Stomach smooth muscle (tissue), 2 donors: ENCODE results near the gene BACE2.

Experiments
- H3K27ac ChIP-seq: one replicate; pipeline ENCODE4 v1.7.0; 2013; ENCODE audit warnings: mild to moderate bottlenecking, low read length, inconsistent platforms
- H3K27me3 ChIP-seq, 2 donors: one replicate each; pipeline ENCODE4 v1.7.0; 2013; ENCODE audit warnings: low read length in 2 of 2; ENCODE audit not compliant: insufficient read depth in 2 of 2, control insufficient read depth in 1 of 2
- H3K36me3 ChIP-seq, 2 donors: one replicate each; pipeline ENCODE4 v1.7.0; 2013; ENCODE audit warnings: low read length in 2 of 2; ENCODE audit not compliant: control insufficient read depth in 2 of 2, insufficient read depth in 2 of 2
- H3K4me1 ChIP-seq: one replicate; pipeline ENCODE4 v1.7.0; 2013; ENCODE audit warnings: low read length; ENCODE audit not compliant: control insufficient read depth, insufficient read depth
- H3K4me3 ChIP-seq, 2 donors: one replicate each; pipeline ENCODE4 v1.7.0; 2013; ENCODE audit warnings: low read length in 2 of 2
- H3K9ac ChIP-seq, 2 donors: one replicate each; pipeline ENCODE4 v1.7.0; 2013; ENCODE audit warnings: low read length in 2 of 2, mild to moderate bottlenecking in 1 of 2
- H3K9me3 ChIP-seq, 2 donors: one replicate each; pipeline ENCODE4 v1.7.0; 2013; ENCODE audit warnings: low read length in 2 of 2; ENCODE audit not compliant: control insufficient read depth in 2 of 2
- donor health status: healthy.
- donor health status: Pancreatic carcinoma.

The BACE2 gene

DNA sequence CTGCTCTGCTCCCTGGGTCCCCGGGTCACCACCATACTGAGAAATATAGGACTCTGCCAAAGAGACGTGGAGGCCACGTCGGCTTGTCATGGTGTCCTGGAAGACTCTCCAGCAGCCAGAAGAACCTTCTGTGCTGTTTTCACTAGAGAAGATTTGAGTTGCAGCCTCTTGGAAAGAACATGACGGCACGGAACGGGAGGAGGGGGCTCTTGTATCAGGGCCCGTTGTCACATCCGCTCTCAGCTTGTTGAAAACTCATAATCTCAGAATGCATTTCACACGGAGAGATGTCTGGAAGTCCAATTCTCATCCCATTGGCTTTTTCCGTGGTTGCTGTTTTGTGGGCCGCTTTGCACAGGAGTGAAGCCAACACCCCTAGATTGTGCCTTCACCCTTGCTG lies 109.2 kb downstream of the BACE2 start:
- no peak overlapping the region for H3K4me3 ChIP-seq
- no peaks in the 10 kb centered on the region for H3K4me1 ChIP-seq
- no peaks in the 10 kb centered on the region for H3K9me3 ChIP-seq
- H3K27ac ChIP-seq = no peak overlapping the region
- peaks cover 9 to 16% of the 10 kb centered on the region in 2 donors for H3K36me3 ChIP-seq
- no peaks in the 10 kb centered on the region for H3K27me3 ChIP-seq
- H3K9ac ChIP-seq = no peak overlapping the region

DNA sequence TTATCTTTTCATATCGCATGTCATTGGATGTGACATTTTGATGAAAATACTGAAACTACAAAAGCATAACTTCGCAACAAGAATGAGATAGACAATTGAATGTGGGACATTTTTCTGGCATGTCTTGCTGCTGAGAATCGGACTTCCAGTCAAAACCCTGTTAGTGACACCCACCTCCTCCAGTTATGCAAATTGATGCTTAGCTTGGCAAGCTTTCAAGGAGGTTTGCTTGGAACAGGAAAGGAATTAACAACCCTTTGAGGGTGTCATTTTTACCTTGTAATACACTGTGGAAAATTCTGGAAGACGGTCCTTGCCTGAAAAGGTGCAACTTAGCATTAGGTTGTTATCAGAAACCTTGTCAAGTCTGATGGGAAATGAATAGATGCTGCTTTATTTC lies 109.9 kb downstream of the BACE2 start:
- Histone ChIP-seq H3K4me3 (no peak overlapping the region), H3K9ac (no peak overlapping the region), H3K27ac (no peak overlapping the region), H3K27me3 (no peaks in the 10 kb centered on the region), H3K4me1 (no peaks in the 10 kb centered on the region), H3K9me3 (no peaks in the 10 kb centered on the region), H3K36me3 (peaks cover 9 to 16% of the 10 kb centered on the region in 2 donors)

DNA sequence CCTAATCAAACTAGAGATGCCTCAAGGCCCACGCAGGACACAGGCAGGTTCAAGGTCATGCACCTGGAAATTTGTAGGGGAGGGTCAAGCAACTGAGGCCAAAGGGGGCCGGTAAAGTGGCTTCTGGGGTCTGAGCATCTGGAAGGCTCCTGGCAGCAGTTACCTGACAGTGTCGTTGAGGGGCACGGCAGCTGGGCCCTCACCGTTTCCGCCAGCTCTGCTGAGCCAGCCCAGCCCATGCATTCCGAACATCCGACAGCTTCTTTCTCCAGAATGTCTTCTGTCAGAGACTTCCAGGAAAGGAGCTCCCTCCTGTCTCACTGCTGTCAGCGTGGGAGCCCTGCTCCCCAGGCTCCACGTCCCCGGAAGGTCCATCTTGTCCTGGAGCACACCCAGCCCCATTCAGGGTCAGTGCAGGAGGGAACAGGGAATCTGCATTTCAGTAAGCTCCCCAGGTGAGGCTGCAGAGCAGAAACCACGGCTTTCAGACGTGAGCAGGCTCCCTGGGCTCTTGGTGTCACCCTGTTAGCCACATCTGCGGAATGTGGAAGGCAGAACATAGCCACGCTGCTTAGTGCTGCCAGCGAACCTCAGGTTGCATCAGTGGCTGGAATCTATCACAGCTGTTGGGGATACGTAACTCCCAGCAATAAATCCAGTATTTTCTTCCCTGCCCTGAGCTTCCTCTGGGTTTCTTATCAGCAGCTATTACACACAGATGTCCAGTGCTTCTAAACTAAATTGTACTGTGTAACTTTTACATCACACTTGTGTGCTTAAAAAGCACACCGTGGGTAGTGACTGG lies 112.4 kb downstream of the BACE2 start:
- no peak overlapping the region for H3K27ac ChIP-seq

DNA sequence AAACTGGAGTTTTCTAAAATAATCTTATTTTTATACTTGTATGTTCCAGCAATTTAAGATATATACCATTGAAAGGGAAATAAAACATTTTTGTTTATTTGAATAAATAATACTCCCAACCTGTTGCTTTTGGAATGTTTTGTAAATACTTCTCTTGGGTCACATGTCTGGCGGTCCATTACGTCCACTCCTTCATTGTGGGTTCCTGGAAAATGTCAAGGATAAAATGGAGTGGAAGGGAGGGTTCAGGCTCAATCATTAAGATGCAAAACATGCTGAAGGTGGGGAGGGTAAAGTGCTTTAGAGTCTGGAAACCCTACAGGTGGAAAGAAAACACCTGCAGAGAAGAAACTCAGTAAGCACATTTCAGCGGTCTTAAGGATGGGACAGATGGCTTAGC lies 114.5 kb downstream of the BACE2 start:
- Histone ChIP-seq H3K27me3 (no peaks in the 10 kb centered on the region), H3K36me3 (no peaks in the 10 kb centered on the region), H3K27ac (no peak overlapping the region), H3K9ac (no peak overlapping the region), H3K4me1 (no peaks in the 10 kb centered on the region), H3K9me3 (no peaks in the 10 kb centered on the region), H3K4me3 (no peak overlapping the region)

More for the DNA sequence above, 112.4 kb downstream of the BACE2 start:
- Histone ChIP-seq H3K27me3 (no peaks in the 10 kb centered on the region), H3K36me3 (peaks cover 7 to 9% of the 10 kb centered on the region in 2 donors), H3K4me3 (no peak overlapping the region), H3K9ac (no peak overlapping the region), H3K4me1 (no peaks in the 10 kb centered on the region), H3K9me3 (no peaks in the 10 kb centered on the region)

DNA sequence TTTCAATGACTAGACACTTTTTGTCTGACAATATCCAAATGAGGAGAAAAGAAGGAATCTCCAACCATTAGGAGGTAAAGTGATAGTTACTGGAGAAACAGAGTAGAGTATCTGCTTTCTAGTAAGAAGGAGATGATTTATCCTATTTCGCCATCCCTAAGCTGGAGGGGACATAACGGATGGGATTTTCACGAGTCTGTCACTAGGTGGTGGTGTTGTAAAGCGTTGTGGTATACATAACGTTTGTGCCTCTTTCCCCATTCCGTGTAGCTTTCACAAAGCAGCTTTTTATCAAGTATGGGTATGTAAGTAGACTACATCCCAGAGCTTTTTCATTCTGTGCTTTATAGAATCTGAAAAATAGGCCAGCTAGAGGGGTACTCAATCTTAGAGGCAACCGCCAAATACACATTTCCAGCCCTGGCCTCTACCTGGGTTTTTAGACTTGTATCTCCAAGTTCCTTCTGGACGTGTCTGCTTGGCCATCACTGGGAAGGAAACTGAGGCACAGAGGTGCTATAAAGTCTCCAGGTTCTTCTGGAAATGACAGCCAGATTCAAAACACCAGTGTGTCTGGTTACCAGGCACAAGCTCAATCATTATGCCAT lies 115.4 kb downstream of the BACE2 start:
- Histone ChIP-seq H3K4me1 (no peaks in the 10 kb centered on the region), H3K9ac (peak overlapping the region in 1 of 2 donors; percentile 6), H3K4me3 (no peak overlapping the region), H3K27ac (no peak overlapping the region), H3K9me3 (no peaks in the 10 kb centered on the region), H3K27me3 (no peaks in the 10 kb centered on the region), H3K36me3 (no peaks in the 10 kb centered on the region)

DNA sequence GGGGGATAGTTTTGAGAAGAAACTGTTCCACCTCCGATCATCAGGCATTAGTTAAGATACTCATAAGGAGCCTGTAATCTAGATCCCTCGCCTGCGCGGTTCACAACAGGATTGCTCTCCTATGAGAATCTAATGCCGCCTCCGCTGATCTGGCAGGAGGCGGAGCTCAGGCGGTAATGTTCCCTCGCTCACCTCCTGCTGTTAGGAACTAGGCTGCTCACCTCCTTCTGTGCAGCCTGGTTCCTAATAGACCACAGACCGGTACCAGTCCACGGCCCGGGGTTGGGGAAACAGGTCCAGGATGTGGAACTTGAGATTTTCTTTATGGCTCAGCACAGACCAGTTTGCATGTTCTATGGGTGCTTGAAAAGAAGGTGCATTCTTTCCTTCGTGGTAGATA lies 121.5 kb downstream of the BACE2 start:
- Histone ChIP-seq H3K27ac (no peak overlapping the region), H3K4me3 (no peak overlapping the region), H3K9ac (no peak overlapping the region), H3K9me3 (no peaks in the 10 kb centered on the region), H3K4me1 (no peaks in the 10 kb centered on the region), H3K36me3 (no peaks in the 10 kb centered on the region), H3K27me3 (peaks cover 19 to 22% of the 10 kb centered on the region in 2 donors)

DNA sequence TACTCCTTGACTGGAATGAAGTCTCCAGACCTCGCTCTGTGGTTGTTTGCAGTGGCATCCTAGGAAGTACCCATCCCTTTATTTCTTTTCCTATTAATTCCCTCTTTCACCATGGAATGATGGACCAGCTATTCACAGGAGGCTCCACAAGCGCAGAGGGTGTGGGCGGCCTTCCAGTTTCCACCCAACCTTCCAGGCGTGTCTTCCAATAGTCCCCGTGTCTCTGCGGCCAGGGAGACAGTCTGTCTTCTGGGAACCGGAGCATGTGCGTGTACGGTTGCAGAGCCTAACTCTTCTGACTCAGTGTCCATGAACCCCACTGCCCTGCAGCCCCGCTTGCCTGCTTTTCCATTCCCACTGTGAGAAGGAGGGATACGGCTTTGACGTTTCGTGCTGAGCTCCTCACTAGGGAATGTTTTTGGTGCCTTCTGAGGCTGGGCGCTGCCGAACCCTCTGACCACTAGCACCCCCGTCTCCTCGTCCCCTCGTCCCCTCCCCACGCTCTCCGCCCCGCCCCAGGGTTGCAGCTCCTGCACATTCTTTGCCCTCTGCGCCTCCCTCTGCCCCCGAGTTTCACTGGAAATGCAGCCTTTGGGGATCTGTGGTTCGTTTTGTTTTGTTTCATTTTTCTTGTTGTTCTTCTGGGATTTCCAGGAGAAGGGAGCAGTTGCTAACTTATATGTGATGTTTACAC lies 122.3 kb downstream of the BACE2 start:
- H3K9me3 ChIP-seq = no peaks in the 10 kb centered on the region
- H3K4me3 ChIP-seq = peak overlapping the region in 1 of 2 donors; percentile 24
- peaks cover 21 to 23% of the 10 kb centered on the region in 2 donors for H3K27me3 ChIP-seq

DNA sequence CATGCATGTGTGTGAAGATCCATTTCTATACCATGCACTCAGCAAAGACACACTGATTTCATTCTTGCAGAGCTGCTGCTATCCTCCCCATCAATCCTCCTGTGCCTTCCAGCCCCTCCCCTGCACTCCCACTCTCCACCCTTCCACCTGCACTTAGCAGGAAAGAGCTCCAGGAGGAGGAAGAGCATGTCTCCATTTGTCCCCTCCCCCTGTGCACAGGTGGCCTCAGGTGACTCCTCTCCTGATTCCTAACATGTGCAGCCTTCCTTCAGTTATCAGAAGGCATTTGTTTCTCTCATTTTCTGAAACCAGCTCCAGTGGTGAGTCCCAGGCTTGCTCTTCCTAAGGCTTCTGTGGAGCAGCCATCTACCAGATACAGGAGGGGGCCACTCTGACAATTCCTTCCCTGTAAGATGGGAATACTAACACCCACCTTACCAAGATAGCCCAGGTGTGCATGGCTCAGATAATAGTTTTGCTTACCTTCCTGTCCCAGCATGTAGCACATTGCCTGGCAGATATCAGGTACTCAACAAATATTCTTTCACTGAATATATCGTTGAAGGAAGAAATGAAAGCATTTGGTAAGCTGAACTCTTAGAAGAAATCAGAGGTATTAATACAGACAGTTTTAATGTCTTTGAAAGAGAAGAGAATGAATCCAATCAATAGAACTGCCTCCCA lies 126.7 kb downstream of the BACE2 start:
- Histone ChIP-seq H3K27ac (no peak overlapping the region), H3K4me1 (no peaks in the 10 kb centered on the region), H3K9me3 (no peaks in the 10 kb centered on the region), H3K27me3 (peaks cover 20 to 25% of the 10 kb centered on the region in 2 donors), H3K9ac (no peak overlapping the region), H3K36me3 (no peaks in the 10 kb centered on the region), H3K4me3 (no peak overlapping the region)

More for the DNA sequence above, 122.3 kb downstream of the BACE2 start:
- no peak overlapping the region for H3K27ac ChIP-seq
- no peaks in the 10 kb centered on the region for H3K4me1 ChIP-seq
- H3K36me3 ChIP-seq = no peaks in the 10 kb centered on the region
- H3K9ac ChIP-seq = no peak overlapping the region

DNA sequence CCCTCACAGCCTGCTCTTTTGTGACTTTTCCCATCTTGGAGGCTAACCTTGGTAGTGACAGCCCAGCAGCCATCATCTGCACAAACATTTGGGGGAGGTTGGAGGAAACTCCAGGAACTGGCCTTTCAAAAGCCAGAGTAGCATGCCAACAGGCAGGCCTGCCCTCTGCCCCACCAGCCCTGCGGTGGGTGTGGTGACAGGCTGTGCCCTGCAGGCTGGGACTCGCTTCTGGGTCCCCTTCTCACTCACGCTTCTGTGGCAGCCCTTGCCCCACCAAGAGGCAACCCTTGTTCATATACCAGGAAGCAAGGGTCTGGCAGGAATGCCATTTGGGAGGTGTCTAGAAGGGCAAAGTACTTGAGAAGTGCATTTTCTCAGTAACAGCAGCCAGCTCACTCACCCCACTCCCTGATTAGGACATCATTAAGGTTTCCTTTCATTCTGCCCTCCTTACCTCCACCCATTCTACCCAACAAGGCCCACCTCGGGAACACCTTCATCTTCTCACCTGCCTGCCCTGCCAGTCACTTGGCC lies 127.8 kb downstream of the BACE2 start:
- peaks cover 14 to 23% of the 10 kb centered on the region in 2 donors for H3K27me3 ChIP-seq
- H3K9me3 ChIP-seq = no peaks in the 10 kb centered on the region
- no peak overlapping the region for H3K9ac ChIP-seq
- H3K36me3 ChIP-seq = no peaks in the 10 kb centered on the region
- no peak overlapping the region for H3K4me3 ChIP-seq
- H3K4me1 ChIP-seq = no peaks in the 10 kb centered on the region
- no peak overlapping the region for H3K27ac ChIP-seq

DNA sequence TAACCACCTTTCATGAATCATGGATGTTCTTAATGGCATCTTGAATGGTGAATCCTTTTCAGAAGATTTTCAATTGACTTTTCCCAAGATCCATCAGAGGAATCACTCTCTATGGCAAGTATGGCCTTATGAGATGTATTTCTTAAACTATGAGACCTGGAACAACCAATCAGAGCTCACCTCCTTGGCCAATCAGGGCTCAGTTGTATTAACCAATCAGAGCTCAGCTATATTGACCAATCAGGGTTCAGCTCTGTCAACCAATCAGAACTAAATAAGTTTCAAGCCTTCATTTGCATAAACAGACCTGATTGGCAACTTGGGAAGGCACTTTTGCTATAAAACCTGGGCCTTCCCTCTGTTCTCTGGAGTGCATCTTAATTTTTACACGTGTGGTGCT lies 135.0 kb downstream of the BACE2 start:
- H3K4me1 ChIP-seq = no peaks in the 10 kb centered on the region
- peaks cover 0 to 2% of the 10 kb centered on the region in 2 donors for H3K27me3 ChIP-seq
- H3K36me3 ChIP-seq = no peaks in the 10 kb centered on the region
- H3K9me3 ChIP-seq = peaks cover 7% of the 10 kb centered on the region in 2 donors
- H3K9ac ChIP-seq = no peak overlapping the region
- H3K27ac ChIP-seq = no peak overlapping the region
- no peak overlapping the region for H3K4me3 ChIP-seq
